ENCODE results near the gene FBXO31. TPM values are rescaled to one million over a fixed set of nuclear protein-coding genes. Genes with fewer than 3 reads are reported as not detected.

The FBXO31 gene
- total RNA-seq, 1 donor from 2014 or later = 5.8 TPM

- peaks cover 11% of the 10 kb centered on the region for H3K9me3 Mint-ChIP-seq
- Histone ChIP-seq H3K36me3 (no peaks in the 10 kb centered on the region), H3K4me1 (peaks cover 11% of the 10 kb centered on the region), H3K27me3 (no peaks in the 10 kb centered on the region), H3K4me2 (no peak overlapping the region), H3K79me2 (ENCODE audit: low read depth) (no peaks in the 10 kb centered on the region), H3K27ac (no peak overlapping the region), H3K9ac (no peak overlapping the region), H4K20me1 (ENCODE audit: low read depth) (no peaks in the 10 kb centered on the region), H3K4me3 (no peak overlapping the region), H2AFZ (replicated peaks) (no peak overlapping the region), H3K9me3 (ENCODE audit: low read depth) (no peaks in the 10 kb centered on the region), H3F3A (ENCODE audit: low read depth) (no peaks in the 10 kb centered on the region)
- no peaks in the 10 kb centered on the region for H3K4me1 Mint-ChIP-seq
- no peak overlapping the region for H3K4me3 Mint-ChIP-seq
- H3K36me3 Mint-ChIP-seq = peaks cover 2% of the 10 kb centered on the region
- H3K27me3 Mint-ChIP-seq (ENCODE audit: insufficient read depth, low read depth) = peaks cover 10% of the 10 kb centered on the region
- DNase-seq (ENCODE audit: low spot score) = no peak
- TF ChIP-seq CTCF (IDR thresholded peaks at IDR 0.05) (no peak), EZH2 (IDR thresholded peaks at IDR 0.05) (no peak), EZH2phosphoT487 (IDR thresholded peaks at IDR 0.05) (no peak)
- no peak overlapping the region for H3K27ac Mint-ChIP-seq
Observed at GRCh38 chr16:87286839-87287626, 96.5 kb downstream of the FBXO31 start.

GRCh38 chr16:87284183-87284582 is 99.4 kb downstream of the FBXO31 start:
- no peak overlapping the region for H3K4me3 Mint-ChIP-seq

GRCh38 chr16:87279094-87279658 is 104.4 kb downstream of the FBXO31 start:
- Histone ChIP-seq H3K27me3 (peaks cover 10% of the 10 kb centered on the region), H2AFZ (replicated peaks) (no peak overlapping the region), H3K79me2 (ENCODE audit: low read depth) (no peaks in the 10 kb centered on the region), H3K4me2 (peak overlapping the region; percentile 20), H3K9me3 (ENCODE audit: low read depth) (no peaks in the 10 kb centered on the region), H3K36me3 (no peaks in the 10 kb centered on the region), H3K9ac (no peak overlapping the region), H3K27ac (no peak overlapping the region), H3K4me1 (peaks cover 5% of the 10 kb centered on the region), H3F3A (ENCODE audit: low read depth) (no peaks in the 10 kb centered on the region), H4K20me1 (ENCODE audit: low read depth) (no peaks in the 10 kb centered on the region), H3K4me3 (no peak overlapping the region)
- H3K9me3 Mint-ChIP-seq = no peaks in the 10 kb centered on the region
- no peak overlapping the region for H3K27ac Mint-ChIP-seq
- no peaks in the 10 kb centered on the region for H3K36me3 Mint-ChIP-seq
- TF ChIP-seq EZH2phosphoT487 (IDR thresholded peaks at IDR 0.05) (no peak), CTCF (IDR thresholded peaks at IDR 0.05) (no peak), EZH2 (IDR thresholded peaks at IDR 0.05) (no peak)
- no peak overlapping the region for H3K4me3 Mint-ChIP-seq
- no peak for DNase-seq (ENCODE audit: low spot score)
- peaks cover 31% of the 10 kb centered on the region for H3K4me1 Mint-ChIP-seq
- H3K27me3 Mint-ChIP-seq (ENCODE audit: insufficient read depth, low read depth) = peaks cover 7% of the 10 kb centered on the region

More at GRCh38 chr16:87284183-87284582, 99.4 kb downstream of the FBXO31 start:
- peaks cover 2% of the 10 kb centered on the region for H3K36me3 Mint-ChIP-seq
- Histone ChIP-seq H3K27ac (no peak overlapping the region), H3K9me3 (ENCODE audit: low read depth) (no peaks in the 10 kb centered on the region), H3K36me3 (no peaks in the 10 kb centered on the region), H3K9ac (no peak overlapping the region), H2AFZ (replicated peaks) (no peak overlapping the region), H3K27me3 (peaks cover 5% of the 10 kb centered on the region), H3F3A (ENCODE audit: low read depth) (no peaks in the 10 kb centered on the region), H3K79me2 (ENCODE audit: low read depth) (no peaks in the 10 kb centered on the region), H3K4me3 (no peak overlapping the region), H3K4me2 (no peak overlapping the region), H3K4me1 (peaks cover 11% of the 10 kb centered on the region), H4K20me1 (ENCODE audit: low read depth) (no peaks in the 10 kb centered on the region)
- no peak overlapping the region for H3K27ac Mint-ChIP-seq
- DNase-seq (ENCODE audit: low spot score) = no peak
- TF ChIP-seq EZH2phosphoT487 (IDR thresholded peaks at IDR 0.05) = no peak
- TF ChIP-seq EZH2 (IDR thresholded peaks at IDR 0.05) = no peak
- no peak for TF ChIP-seq CTCF (IDR thresholded peaks at IDR 0.05)
- peaks cover 8% of the 10 kb centered on the region for H3K27me3 Mint-ChIP-seq (ENCODE audit: insufficient read depth, low read depth)
- H3K4me1 Mint-ChIP-seq = no peaks in the 10 kb centered on the region
- H3K9me3 Mint-ChIP-seq = peaks cover 7% of the 10 kb centered on the region

Data from neural progenitor cell (in vitro differentiated cells).